GM18909 (cell line): ENCODE measurements around the gene FSTL3.
"Not testable (repeated sequence)": the region's sequence is repeated elsewhere in the genome, so short reads cannot be mapped to it uniquely, and the experiment has no call there.

Experiments
- ATAC-seq: cut with Tn5 transposase; IDR thresholded peaks from one replicate; pipeline ENCODE4 v1.9.1; 2021; ENCODE audit warnings: mild to moderate bottlenecking; ENCODE audit not compliant: unreplicated experiment, poor library complexity

Gene FSTL3

DNA sequence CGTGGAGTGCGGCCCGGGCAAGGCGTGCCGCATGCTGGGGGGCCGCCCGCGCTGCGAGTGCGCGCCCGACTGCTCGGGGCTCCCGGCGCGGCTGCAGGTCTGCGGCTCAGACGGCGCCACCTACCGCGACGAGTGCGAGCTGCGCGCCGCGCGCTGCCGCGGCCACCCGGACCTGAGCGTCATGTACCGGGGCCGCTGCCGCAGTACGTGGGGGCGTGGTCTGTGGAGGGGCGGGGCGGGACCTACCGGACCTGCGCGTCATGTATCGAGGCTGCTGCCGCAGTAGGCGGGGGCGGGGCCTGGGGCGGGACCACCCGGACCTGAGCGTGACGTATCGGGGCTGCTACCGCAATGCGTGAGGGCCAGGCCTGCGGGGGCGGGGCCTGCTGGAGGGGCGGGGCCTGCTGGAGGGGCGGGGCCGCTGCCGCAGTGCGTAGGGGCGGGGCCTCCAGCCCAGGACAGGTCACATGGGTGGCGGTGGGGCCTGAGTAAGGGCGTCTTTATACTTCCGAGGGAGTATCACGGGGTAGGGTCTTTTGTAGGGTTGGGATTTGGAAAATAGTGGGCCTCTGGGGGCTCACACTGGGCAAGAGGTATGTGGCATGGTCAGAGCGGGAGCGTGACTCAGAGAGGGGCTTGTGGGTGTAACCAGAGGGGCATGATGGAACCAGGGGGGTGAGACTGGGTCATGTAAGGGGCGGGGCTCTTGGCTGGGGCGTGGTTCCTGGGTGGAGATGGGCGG lies 4.3 kb downstream of the FSTL3 start:
- ATAC-seq: peak; percentile 76

DNA sequence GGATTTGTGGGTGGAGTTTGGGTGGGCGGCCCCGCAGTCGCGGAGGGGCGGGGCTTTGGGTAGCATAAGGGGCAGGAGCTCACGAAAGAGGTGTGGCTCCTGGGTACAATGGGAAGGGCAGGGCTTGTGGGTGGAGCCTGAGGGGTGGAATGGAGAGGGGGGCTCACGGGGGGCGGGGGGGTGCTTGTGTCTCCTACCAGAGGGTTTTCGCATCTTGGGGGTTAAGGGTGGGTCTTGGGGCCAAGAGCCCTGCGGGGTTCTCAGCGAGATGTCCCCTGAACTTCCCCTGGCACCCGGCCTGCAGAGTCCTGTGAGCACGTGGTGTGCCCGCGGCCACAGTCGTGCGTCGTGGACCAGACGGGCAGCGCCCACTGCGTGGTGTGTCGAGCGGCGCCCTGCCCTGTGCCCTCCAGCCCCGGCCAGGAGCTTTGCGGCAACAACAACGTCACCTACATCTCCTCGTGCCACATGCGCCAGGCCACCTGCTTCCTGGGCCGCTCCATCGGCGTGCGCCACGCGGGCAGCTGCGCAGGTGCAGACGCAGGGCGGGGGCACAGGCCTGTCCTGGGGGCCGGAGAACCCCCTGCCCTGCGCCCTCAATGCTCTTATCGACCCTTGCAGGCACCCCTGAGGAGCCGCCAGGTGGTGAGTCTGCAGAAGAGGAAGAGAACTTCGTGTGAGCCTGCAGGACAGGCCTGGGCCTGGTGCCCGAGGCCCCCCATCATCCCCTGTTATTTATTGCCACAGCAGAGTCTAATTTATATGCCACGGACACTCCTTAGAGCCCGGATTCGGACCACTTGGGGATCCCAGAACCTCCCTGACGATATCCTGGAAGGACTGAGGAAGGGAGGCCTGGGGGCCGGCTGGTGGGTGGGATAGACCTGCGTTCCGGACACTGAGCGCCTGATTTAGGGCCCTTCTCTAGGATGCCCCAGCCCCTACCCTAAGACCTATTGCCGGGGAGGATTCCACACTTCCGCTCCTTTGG lies 5.1 kb downstream of the FSTL3 start:
- no peak for ATAC-seq

DNA sequence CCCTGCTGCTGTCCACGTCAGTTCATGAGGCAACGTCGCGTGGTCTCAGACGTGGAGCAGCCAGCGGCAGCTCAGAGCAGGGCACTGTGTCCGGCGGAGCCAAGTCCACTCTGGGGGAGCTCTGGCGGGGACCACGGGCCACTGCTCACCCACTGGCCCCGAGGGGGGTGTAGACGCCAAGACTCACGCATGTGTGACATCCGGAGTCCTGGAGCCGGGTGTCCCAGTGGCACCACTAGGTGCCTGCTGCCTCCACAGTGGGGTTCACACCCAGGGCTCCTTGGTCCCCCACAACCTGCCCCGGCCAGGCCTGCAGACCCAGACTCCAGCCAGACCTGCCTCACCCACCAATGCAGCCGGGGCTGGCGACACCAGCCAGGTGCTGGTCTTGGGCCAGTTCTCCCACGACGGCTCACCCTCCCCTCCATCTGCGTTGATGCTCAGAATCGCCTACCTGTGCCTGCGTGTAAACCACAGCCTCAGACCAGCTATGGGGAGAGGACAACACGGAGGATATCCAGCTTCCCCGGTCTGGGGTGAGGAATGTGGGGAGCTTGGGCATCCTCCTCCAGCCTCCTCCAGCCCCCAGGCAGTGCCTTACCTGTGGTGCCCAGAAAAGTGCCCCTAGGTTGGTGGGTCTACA lies 6.6 kb downstream of the FSTL3 start:
- ATAC-seq: no peak

DNA sequence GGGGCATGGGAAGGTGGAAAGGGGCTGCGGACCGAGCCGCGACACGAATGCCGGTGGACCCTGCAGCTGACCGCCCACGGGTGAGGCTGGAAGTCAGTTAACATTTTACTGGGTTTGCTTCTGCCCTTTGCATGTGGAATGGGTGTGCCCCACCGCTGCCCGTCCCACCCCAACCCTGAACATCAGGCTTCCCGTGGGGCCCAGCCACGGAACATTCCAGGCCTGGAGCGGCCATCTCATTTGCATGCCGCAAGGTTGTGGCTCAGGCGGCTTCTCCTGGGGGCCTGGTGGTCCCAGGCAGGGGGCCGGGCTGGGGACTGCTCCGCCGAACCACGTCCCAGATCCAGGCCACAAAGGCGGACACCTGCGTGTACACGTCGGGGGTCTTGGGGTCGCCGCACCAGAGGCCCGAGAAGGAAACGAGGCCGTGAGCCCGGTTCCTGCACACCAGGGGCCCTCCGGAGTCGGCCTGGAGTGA lies 9.3 kb downstream of the FSTL3 start:
- ATAC-seq: no peak

DNA sequence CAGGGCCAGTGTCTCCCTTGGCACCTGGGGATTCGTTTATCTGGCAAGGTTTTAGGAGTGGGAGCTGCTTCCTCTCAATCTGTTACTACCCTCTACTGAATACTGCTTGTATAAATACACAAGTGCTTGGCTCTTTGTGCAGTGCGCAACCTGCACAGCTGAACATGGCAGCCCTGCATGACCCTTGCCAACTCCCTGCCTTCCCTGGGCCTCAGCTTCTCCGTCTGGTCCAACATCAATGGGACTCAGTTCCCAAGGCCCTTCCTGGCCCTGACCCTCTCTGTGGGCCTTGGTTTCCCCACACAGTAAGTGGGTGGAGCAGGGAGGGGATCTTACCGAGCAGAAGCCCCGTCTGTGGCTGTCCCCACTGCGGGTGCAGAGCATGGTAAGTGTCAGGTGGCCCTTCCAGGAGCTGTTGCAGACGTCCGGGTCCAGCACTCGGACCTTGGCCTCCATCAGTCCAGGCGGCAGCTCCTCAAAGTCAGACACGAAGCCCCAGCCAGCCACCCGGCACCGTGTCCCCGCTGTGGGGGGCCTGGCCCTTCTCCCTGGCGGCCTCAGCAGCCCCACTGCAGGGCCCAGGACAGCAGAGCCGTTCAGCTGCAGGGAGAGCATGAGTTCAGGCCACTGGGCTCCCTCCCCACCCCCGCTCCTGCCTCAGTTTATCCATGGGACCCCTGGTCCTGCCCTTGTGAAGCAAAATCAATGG lies 10.6 kb downstream of the FSTL3 start:
- no peak for ATAC-seq

DNA sequence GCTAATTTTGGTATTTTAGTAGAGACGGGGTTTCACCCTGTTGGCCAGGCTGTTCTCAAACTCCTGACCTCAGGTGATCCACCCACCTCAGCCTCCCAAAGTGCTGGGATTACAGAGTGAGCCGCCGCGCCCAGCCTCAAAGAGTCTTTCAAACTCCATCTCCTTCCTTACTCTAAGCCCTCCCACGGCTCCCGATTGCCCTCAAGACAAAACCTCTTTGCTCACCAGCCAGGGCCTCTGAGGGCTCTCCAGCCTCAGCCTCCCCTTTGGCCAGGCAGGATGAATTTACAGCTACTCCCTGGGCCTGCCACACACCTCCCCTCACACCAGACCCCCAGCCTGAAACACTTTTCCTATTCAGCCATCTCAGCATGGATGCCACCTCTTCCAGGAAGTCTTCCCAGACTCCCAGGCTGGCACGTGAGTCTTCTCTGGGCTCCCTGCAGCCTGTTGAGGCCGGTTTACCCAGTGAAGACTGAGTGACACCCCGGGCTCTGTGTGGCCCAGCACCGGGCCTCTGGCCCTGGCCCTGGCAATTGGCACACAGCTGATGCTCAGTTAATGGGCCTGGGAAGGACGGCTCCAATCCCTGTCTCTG lies 11.5 kb downstream of the FSTL3 start:
- ATAC-seq: no peak

DNA sequence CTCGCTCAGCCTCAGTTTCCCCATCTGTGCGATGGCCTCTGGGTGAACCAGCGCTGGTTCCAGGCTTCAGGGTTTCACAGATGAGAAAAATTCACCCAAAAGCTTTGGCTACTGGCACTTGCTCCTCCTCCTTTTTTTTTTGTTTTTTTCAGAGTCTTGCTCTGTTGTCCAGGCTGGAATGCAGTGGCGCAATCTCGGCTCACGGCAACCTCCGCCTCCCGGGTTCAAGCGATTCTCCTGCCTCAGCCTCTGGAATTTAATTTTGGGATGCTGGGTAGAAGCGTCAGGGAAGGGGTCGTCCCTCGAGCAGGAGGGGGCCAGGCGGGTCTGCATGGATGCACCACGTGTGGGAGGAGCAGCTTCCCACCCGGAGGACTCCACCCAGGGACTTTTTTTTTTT lies 12.0 kb downstream of the FSTL3 start:
- ATAC-seq: no peak

DNA sequence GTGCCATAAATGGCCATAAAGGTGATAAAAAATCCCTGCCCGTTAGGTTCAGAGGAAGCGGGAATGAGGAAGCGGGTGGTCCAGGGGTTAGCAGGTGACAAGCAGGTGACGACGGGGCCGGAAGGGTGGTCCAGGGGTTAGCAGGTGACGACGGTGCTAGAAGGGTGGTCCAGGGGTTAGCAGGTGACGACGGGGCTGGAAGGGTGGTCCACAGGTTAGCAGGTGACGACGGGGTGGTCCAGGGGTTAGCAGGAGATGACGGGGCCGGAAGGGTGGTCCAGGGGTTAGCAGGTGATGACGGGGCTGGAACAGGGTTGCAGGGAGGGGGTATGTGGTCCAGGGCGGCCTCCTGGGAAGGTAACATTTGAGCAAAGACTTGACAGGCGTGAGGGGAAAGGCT lies 12.8 kb downstream of the FSTL3 start:
- ATAC-seq: no peak

DNA sequence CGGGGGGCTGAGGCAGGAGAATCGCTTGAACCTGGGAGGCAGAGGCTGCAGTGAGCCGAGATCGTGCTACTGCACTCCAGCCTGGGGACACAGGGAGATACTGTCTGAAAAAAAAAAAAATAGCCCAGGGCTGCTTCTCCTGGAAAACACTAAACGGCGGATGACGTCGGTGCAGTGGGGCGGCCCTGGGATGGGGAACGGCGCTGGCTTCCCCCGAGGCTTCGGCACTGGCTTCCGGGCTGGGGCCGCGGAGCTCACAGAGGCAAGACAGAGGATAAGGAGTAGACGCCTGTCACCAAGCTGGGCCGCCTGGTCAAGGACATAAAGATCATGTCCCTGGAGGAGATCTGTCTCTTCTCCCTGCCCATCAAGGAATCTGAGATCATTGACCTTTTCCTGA lies 14.0 kb downstream of the FSTL3 start:
- ATAC-seq: no peak

DNA sequence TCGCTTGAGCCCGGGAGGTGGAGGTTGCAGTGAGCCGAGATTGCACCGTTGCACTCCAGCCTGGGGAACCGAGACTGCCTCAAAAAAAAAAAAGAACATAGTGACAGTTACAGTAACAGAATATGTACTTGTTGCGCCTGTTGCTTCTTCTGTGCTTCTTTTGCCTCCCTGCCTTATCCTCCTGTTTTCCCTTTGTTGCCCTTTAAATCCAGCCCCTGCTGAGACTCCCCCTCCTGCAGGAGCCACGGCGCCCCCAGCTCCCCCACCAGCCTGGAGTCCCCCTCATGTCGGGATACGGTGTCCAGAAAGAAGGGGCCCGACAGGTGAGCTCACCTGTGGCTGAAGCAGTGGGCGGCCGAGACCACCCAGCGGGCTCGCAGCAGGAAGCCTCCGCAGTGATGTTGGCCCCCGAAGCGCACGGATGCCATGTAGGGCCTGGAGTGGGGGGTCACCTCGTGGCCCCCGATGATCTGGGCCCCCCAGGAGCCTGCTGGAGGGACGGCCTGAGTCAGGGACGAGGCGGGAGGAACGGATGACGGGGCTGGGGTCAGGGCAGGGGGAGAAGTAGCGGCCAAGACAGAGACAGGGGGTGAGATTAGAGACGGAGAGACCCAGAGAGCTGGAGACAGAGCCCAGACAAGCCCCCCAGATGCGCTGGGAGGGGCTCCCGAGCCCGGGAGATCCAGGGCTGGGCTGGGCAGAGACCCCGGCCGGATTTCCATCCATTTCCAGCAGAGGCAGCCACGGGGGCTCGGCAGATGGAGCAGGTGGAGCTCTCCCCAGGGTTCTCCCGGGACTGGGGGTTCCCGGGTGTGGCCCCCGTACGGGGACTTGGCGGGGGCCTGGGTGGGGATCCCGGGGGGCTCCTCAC lies 18.5 kb downstream of the FSTL3 start:
- no peak for ATAC-seq

DNA sequence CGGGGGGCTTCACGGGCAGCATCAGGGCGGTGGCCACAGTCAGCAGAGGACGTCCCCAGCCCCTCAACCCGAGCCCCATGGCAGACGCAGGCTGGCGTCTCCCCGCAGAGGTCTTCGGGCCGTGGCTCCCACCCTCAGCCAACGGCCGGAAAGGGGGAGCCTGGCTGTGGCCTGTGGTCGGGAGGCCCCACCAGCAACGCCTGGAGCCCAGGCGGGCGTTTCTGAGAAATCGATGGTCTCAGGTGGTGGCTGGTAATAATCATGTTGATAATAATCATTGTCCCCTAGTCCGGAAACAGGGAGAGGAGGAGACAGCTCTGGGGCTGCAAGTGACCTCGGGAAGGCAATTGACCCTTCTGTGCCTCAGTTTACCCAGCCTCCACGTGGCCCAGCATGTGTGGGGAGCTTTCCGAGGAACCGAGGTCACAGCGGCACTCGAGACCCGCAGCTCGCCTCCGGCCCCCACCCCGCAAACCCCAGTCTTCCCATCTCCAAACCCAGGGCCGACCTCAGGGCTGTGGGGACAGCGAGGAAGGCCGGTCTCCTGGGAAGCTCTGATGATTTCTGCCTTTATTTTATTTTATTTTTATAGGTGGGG lies 19.3 kb downstream of the FSTL3 start, which contains the start of gene PRSS57:
Gene PRSS57 (minus strand): TSS at position 101 of the 598 bp plus-strand sequence. CDS start 22 bp downstream, at position 79.
- no peak for ATAC-seq

DNA sequence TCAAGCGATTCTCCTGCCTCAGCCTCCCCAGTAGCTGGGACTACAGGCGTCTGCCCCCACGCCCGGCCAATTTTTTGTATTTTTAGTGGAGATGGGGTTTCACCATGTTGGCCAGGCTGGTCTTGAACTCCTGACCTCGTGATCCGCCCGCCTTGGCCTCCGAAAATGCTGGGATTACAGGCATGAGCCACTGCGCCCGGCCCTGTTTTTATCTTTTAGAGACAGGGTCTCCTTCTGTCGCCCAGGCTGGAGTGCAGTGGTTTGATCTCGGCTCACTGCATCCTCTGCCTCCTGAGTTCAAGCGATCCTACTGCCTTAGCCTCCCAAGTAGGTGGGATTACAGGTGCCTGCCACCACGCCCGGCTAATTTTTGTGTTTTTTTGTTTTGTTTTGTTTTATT lies 22.3 kb downstream of the FSTL3 start:
- not testable (repeated sequence) for ATAC-seq

DNA sequence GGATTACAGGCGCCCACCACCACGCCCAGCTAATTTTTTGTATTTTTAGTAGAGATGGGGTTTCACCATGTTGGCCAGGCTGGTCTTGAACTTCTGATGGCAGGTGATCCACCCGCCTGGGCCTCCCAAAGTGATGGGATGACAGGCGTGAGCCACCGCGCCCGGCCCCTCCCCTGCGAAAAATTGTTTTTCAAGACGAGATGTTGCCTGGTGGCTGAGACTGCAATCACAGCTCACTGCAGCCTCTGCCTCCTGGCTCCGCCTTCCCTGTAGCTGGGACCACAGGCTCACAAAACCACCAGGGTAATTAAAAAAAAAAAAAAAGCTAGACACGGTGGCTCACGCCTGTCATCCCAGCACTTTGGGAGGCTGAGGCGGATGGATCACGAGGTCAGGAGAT lies 23.7 kb downstream of the FSTL3 start:
- not testable (repeated sequence) for ATAC-seq

DNA sequence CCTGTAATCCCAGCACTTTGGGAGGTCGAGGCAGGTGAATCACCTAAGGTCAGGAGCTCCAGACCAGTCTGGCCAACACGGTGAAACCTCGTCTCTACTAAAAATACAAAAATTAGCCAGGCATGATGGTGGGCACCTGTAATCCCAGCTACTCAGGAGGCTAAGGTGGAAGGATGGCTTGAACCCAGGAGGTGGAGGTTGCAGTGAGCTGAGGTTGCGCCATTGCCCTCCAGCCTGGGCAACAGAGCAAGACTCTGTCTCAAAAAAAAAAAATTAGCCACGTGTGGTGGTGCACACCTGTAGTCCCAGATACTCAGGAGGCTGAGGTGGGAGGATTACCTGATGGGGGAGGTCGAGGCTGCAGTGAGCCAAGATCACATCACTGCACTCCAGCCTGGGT lies 26.7 kb downstream of the FSTL3 start:
- ATAC-seq: not testable (repeated sequence)

DNA sequence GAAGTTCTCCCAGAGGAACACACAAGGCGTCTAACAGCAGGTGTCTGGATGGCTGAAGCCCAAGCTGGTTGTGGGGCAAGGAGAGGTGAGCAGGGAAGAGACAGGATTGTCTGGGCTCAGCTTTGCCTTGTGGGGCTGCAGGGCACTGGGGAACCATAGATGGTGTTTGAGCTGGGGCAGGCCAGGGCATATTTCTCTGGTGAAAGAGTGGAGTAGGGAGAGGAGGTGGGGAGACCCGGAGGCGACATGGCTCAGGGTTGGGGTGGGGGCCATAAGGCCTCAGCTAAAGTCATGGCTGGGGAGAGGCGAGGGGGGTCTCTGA lies 27.1 kb downstream of the FSTL3 start:
- no peak for ATAC-seq

DNA sequence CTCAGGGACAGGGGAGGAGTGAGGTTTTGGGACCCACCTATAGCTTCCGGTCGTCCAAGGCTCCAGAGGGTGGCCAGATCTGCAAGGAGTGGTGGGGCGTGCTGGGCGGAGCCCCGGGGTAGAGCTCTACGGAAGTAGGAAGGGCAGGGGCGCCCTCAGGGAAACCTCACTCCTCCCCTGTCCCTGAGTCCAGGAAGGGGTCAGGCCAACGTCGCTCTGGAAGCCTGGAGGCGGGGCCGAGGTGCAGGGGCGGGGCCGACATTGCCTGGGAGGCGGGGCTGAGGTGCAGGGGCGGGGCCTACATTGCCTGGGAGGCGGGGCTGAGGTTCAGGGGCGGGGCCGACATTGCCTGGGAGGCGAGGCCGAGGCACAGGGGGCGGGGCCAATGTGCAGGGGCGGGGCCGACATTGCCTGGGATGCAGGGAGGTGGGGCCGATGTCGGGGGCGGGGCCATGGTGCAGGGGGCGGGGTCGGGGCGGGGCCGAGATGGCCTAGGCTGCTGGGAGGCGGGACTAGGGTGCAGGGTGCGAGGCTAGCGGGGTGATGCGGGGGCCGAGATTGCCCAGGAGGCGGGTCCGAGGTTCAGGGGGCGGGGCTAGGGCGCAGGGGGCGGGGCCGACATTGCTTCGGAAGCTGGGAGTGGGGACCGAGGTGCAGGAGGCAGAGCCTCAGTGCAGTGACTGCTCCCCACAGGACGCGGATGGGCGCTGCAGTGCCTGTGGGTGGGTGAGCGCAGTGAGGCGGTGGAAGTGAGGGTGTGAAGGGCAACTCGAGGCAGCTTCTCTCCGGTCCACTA lies 27.7 kb downstream of the FSTL3 start:
- no peak for ATAC-seq

DNA sequence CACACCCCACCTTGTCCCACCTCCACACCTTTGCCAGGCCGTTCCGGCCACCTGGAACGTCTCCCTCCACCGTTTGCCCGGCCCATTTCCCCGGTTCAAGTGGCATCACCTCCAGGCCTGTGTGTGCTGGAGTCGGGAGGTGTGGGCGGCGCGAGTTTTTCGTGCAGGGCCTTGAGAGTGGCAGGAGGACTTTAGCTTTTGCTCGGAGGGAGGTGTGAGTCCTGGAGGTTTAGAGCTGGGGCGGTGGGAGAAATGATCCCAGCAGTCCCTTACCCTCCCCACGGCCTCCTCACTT lies 28.2 kb downstream of the FSTL3 start:
- no peak for ATAC-seq
